GM21360 (cell line): Measurements from ENCODE around the gene SLC1A4.

Experiments
- ATAC-seq: cut with Tn5 transposase; IDR thresholded peaks from one replicate; pipeline ENCODE4 v1.9.1; 2021; ENCODE audit warnings: mild to moderate bottlenecking, moderate library complexity; ENCODE audit not compliant: unreplicated experiment

The SLC1A4 gene

GRCh38 chr2:65046633-65047407 is 57.6 kb downstream of the SLC1A4 start:
- ATAC-seq = no peak

- ATAC-seq = no peak
Observed at GRCh38 chr2:65049010-65049639, 59.9 kb downstream of the SLC1A4 start.

GRCh38 chr2:65050931-65051330 is 61.7 kb downstream of the SLC1A4 start:
- no peak for ATAC-seq

GRCh38 chr2:65053199-65053598 is 64.0 kb downstream of the SLC1A4 start:
- ATAC-seq = peak; percentile 37

GRCh38 chr2:65054749-65055421 is 65.7 kb downstream of the SLC1A4 start:
- ATAC-seq = no peak

GRCh38 chr2:65055422-65056214 is 66.4 kb downstream of the SLC1A4 start:
- peak; percentile 22 for ATAC-seq

- peak; percentile 81 for ATAC-seq
Observed at GRCh38 chr2:65056215-65057053, 67.2 kb downstream of the SLC1A4 start, which contains the start of gene CEP68. Gene CEP68 (plus strand): TSS chr2:65056416. CDS start chr2:65069445, 13,029 bp downstream.

GRCh38 chr2:65057054-65057375 is 67.8 kb downstream of the SLC1A4 start:
- ATAC-seq = no peak

GRCh38 chr2:65057391-65058052 is 68.3 kb downstream of the SLC1A4 start:
- no peak for ATAC-seq

GRCh38 chr2:65059071-65059470 is 69.9 kb downstream of the SLC1A4 start:
- no peak for ATAC-seq

- ATAC-seq = no peak
Observed at GRCh38 chr2:65061146-65061909, 72.1 kb downstream of the SLC1A4 start.

- no peak for ATAC-seq
Observed at GRCh38 chr2:65061910-65062339, 72.7 kb downstream of the SLC1A4 start.

GRCh38 chr2:65062843-65063825 is 73.9 kb downstream of the SLC1A4 start:
- no peak for ATAC-seq

- ATAC-seq = peak; percentile 75
Observed at GRCh38 chr2:65064728-65065552, 75.7 kb downstream of the SLC1A4 start.

- ATAC-seq = no peak
Observed at GRCh38 chr2:65067806-65068553, 78.8 kb downstream of the SLC1A4 start.

- ATAC-seq = no peak
Observed at GRCh38 chr2:65069439-65069824, 80.2 kb downstream of the SLC1A4 start.
